HUES64 (cell line): ENCODE measurements around the gene SCD5.

Experiments
- H3K27ac ChIP-seq: 2 replicates; pipeline ENCODE4 v1.7.0; 2013; ENCODE audit warnings: low read depth, low read length, inconsistent platforms
- H3K27me3 ChIP-seq: 2 replicates; pipeline ENCODE4 v1.6.1; 2013; ENCODE audit warnings: mild to moderate bottlenecking, low read length; ENCODE audit not compliant: insufficient read depth
- H3K36me3 ChIP-seq: 2 replicates; pipeline ENCODE4 v1.6.1; 2013; ENCODE audit warnings: mild to moderate bottlenecking, low read length; ENCODE audit not compliant: insufficient read depth
- H3K4me1 ChIP-seq: 2 replicates; pipeline ENCODE4 v1.6.1; 2013; ENCODE audit warnings: mild to moderate bottlenecking, low read length, moderate library complexity; ENCODE audit not compliant: insufficient read depth
- H3K4me3 ChIP-seq: 2 replicates; pipeline ENCODE4 v1.5.1; 2013; ENCODE audit warnings: mild to moderate bottlenecking, low read length, moderate library complexity
- H3K9ac ChIP-seq: 2 replicates; pipeline ENCODE4 v1.6.1; 2013; ENCODE audit warnings: mild to moderate bottlenecking, low read depth, low read length
- H3K9me3 ChIP-seq: 2 replicates; pipeline ENCODE4 v1.6.1; 2013; ENCODE audit warnings: low read depth, low read length; ENCODE audit not compliant: insufficient read depth
- WGBS: fragments of 150-250, 120-280 bp; methylation state at CpG from one replicate; pipeline ENCODE4 v1.1.7; 2013; ENCODE audit warnings: missing lambda C conversion rate; 5-methylcytosine and 5-hydroxymethylcytosine counted together

SCD5 gene

DNA sequence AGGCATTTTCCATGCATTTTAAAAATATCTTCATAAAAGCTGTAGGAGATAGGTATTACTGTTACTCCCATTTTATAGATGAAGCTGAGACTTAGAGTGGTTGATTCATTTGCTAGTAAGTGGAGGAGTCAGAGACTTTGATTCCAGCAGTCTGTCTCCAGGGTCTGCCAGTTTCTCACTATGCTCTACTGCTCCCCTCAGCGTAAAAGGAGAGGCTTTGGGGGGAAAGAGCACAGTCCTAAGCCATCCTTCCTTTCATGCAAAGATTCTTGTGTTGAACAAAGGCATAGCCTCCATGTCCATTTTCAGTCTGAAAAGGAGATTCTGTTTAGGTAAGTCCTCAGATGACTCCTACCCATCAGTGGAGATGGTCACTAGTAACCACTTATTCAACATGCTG, 119.1 kb downstream of the SCD5 start:
- no peaks in the 10 kb centered on the region for H3K9me3 ChIP-seq
- WGBS: 83% methylated on average over 1 of the region's 1 CpG

DNA sequence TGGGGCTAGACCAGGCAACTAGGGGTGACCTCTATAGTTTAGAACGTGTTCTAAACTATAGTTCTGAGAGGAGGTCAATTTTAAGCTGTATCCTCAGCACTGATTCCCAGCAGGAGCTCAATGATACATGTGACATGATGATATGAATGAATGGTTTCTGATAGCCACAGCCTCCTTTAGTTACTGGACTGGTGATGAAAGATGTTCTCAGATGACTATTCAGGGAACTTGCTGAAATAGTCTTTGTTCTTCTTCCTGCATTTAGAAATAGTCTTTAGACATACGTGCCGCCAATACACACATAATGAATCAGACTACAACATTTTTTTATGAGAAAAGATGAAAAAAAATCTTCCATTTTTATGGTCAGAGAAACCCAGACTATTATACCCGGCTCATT, 120.5 kb downstream of the SCD5 start:
- WGBS: 92% methylated on average over 3 of the region's 4 CpGs
- Histone ChIP-seq H3K9me3 (no peaks in the 10 kb centered on the region), H3K27ac (no peak overlapping the region), H3K4me3 (no peak overlapping the region), H3K36me3 (no peaks in the 10 kb centered on the region), H3K4me1 (no peaks in the 10 kb centered on the region), H3K9ac (no peak overlapping the region), H3K27me3 (no peaks in the 10 kb centered on the region)

More for the DNA sequence above, 119.1 kb downstream of the SCD5 start:
- Histone ChIP-seq H3K27me3 (no peaks in the 10 kb centered on the region), H3K9ac (no peak overlapping the region), H3K4me1 (no peaks in the 10 kb centered on the region), H3K36me3 (no peaks in the 10 kb centered on the region), H3K27ac (no peak overlapping the region), H3K4me3 (no peak overlapping the region)

DNA sequence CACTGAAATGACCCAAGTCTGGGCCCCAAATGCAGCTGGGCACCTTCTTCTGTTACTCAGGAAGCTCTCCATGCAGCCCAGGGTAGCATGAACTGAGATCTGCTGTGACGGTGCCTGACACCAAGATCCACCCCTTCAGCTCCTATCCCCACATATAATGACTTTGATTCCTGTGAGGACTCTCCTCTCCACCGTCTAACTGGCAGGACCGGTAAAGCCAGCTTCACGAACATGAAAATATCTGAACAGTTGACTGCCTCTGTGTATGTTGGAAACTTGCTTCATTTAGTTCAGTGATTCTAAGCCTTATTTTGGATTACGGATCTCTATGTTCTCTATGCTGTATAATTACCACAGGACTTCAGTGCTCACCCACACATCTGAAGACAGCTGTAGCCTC, 121.3 kb downstream of the SCD5 start:
- Histone ChIP-seq H3K9ac (no peak overlapping the region), H3K27ac (no peak overlapping the region)
- 94% methylated on average over 5 of the region's 5 CpGs for WGBS

DNA sequence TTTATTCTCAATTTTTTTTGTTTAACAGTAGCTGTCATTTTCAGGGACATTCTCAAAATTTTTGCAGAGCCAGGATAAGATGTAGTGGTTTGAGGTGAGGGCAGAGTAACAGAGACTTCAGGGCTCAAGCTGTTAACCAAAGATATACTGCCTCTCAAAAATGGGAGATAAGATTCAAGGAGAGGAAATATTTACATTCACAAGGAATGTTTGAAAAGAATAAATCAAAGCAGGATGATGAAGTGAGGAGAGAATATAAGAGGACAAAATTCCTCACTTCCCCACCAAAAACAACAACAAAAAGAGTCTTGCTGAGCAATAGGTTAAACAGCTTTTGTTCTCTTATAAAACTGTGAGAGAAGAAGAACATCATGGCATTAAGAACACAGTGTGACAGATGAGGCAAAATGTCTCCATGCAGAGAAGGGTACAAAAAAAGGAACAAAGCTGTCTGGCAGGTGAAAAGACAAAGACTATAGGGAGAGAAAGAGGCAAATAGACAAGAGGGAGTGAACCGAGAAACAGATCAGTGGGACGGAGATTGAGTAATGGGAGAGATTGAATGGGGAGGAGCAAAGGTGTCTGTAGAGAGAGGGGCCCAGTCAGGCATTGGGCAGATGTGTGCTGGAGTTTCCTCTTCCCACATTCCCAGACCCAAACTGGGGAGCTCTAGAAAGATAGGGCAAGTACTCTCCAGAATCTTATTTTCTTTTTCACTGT, 130.7 kb downstream of the SCD5 start:
- Histone ChIP-seq H3K9me3 (no peaks in the 10 kb centered on the region), H3K9ac (no peak overlapping the region), H3K27me3 (no peaks in the 10 kb centered on the region), H3K4me3 (no peak overlapping the region), H3K36me3 (no peaks in the 10 kb centered on the region), H3K4me1 (peaks cover 16% of the 10 kb centered on the region; the same call in 1 of the 2 replicates), H3K27ac (no peak overlapping the region)
- WGBS: 42% methylated on average over 2 of the region's 2 CpGs

More for the DNA sequence above, 121.3 kb downstream of the SCD5 start:
- Histone ChIP-seq H3K36me3 (no peaks in the 10 kb centered on the region), H3K4me3 (no peak overlapping the region), H3K27me3 (no peaks in the 10 kb centered on the region), H3K9me3 (no peaks in the 10 kb centered on the region), H3K4me1 (no peaks in the 10 kb centered on the region)

DNA sequence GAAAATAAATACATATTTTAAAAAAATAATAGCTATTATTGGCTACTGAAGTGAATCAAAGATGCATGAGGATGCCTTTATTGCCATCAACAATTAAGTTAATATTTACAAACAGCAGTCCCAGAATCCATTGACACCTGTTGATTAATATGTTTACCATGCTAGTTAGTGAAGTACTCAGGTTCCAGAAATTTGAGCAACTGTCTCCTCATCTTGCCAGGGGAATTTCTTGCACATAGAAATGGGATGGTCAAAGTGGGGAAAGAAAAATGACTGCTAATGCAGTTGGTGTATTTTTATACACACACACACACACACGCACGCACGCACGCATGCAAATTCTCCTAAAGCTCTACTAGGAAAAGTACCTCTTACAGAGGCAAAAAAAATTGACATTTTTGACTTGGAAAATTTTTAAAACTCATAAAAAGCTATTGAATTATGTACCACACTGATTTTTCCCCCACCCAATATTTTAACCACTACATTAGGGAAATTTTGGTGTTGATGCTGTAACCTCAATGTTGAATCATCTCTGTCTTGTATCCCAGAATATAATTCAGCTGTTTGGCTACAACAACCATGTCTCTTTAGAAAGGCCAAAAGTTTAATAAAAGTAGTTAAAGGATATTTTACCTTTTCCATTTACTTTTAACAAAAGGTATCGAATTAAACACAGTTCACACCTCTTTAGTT, 131.5 kb downstream of the SCD5 start:
- Histone ChIP-seq H3K9ac (no peak overlapping the region), H3K4me1 (peaks cover 16% of the 10 kb centered on the region; the same call in 1 of the 2 replicates), H3K27ac (no peak overlapping the region), H3K27me3 (no peaks in the 10 kb centered on the region), H3K4me3 (no peak overlapping the region), H3K36me3 (no peaks in the 10 kb centered on the region), H3K9me3 (no peaks in the 10 kb centered on the region)
- 97% methylated on average over 5 of the region's 5 CpGs for WGBS

DNA sequence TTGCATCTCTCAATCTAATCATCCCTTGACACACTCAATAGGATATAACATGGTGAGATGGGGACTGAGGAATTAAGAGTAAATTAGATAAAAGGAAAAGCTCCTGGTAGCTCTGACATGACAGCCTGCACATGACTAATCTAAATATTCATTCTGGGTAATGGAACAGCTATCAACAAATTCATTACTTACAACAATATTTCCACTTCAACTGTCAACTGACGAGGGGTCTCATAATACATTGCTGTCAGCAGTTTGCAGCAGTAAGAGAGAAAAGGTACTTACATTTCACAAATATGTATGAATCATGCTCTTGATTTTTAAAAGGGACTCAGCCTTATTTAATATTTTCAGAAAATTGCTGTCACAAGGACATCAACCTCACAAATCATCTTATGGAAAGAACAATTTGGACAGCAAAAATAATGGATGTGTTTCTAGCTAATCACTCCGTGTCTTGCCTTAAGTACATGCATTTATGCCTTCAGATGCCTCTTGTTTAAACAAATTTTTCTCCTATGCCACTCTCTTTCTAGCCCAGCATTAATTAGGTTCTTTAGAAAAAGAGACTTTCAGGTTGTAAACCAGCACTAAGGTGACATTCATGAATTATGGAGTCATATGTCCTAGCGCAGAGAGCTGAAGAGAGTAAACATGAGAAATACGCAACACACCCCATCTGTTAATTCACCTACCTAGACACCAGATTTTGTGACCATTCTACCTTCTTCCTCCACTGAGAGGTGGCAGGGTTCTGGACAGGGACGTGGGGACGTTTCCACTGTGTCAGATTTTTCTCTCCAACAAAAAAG, 137.2 kb downstream of the SCD5 start:
- Histone ChIP-seq H3K9ac (no peak overlapping the region), H3K27ac (no peak overlapping the region), H3K4me1 (no peaks in the 10 kb centered on the region), H3K9me3 (no peaks in the 10 kb centered on the region), H3K27me3 (no peaks in the 10 kb centered on the region), H3K4me3 (no peak overlapping the region), H3K36me3 (no peaks in the 10 kb centered on the region)
- 92% methylated on average over 6 of the region's 6 CpGs for WGBS

DNA sequence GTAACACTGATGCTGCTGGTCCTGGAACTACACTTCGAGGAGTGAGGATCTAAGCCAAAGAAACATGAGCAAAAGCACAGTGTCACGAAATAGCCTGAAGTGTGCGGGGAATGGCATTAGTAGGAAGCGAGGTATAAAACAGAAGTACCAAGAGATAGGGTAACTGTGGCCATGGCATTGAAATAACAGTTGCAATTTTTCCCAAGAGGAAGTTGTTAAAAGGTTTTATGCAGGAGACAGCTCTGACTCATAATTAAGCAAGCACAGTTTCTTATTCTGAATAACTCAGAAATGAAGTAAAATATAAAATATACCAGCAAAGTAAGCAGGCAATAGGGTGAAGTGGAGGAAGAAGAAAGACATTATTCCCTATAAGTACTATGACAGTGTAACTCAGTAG, 146.5 kb downstream of the SCD5 start:
- Histone ChIP-seq H3K27me3 (no peaks in the 10 kb centered on the region), H3K4me3 (no peak overlapping the region), H3K9ac (no peak overlapping the region), H3K27ac (no peak overlapping the region), H3K9me3 (no peaks in the 10 kb centered on the region), H3K4me1 (no peaks in the 10 kb centered on the region), H3K36me3 (no peaks in the 10 kb centered on the region)
- WGBS: 74% methylated on average over 3 of the region's 4 CpGs

DNA sequence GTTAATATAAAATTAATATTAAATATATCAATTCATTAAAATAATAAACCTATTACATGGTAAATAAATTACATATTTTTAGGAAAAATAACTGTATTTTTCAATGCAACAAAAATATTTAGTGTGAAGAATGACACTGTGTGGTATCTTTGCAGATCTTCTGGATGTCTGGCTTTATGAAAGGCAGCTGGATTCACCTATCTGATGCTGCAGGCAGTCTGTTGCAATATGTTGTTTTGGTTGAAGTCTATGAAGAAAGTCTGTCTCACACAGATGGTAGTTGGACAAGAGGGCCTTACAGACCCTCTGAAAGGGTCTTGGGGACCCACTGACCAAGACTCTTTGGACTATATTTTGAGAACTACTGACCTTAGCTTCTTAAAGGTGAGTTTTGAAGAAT, 147.7 kb downstream of the SCD5 start:
- Histone ChIP-seq H3K4me1 (no peaks in the 10 kb centered on the region), H3K27me3 (no peaks in the 10 kb centered on the region), H3K27ac (no peak overlapping the region), H3K36me3 (no peaks in the 10 kb centered on the region), H3K4me3 (no peak overlapping the region), H3K9ac (no peak overlapping the region), H3K9me3 (no peaks in the 10 kb centered on the region)

DNA sequence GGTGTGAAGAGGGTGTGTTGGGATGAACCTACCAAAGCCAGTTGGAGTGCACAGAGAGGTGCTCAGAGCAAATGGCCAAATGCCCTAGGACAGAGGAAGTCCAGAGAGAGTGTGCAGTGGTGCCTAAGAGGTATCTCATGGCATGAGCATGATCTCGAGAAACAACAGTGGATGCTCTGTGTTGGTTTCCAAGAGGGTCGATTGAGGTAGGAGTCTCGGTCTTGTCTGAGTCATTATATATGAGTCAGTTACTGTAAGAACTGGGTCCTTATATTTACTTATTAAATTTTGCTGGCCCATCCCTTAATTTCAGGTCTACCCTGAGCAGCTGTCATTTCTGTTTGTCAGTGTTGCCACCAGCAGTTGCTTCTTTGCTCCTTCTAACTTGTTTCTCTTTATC, 150.2 kb downstream of the SCD5 start:
- Histone ChIP-seq H3K9me3 (no peaks in the 10 kb centered on the region), H3K4me1 (no peaks in the 10 kb centered on the region), H3K9ac (no peak overlapping the region), H3K27ac (no peak overlapping the region), H3K4me3 (no peak overlapping the region), H3K27me3 (no peaks in the 10 kb centered on the region), H3K36me3 (no peaks in the 10 kb centered on the region)
- WGBS: 65% methylated on average over 3 of the region's 3 CpGs

DNA sequence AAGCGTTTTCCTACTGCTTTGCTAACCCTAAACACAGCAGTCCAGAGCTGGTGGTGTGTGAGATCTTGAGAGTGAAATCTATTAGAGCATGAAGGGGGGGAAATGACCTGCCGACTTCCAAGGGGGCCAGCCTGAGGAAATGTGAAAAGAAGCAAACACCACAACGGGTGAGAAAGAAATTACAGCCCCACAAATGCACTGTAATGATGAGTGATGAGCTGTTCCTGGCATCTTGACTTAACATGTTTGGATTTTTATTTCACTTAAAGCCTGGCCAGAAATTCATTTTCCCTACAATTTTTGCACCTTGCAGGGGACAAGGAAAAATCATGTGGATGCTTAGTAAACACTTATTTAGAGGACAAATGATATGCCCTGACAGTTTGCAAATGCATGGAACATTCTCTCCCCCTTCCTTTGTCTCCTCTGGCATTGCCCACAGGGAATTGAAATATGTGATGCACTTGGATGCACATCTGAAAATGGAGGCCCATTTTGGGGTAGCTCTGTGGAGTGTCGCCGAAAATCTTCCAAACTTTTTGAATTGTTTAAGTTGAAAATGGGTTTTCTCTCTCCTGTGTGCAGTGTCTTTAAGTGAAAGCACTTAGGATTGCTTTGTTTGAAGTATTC, 152.5 kb downstream of the SCD5 start:
- Histone ChIP-seq H3K27me3 (no peaks in the 10 kb centered on the region), H3K4me1 (no peaks in the 10 kb centered on the region), H3K4me3 (no peak overlapping the region), H3K9me3 (no peaks in the 10 kb centered on the region), H3K9ac (no peak overlapping the region), H3K27ac (no peak overlapping the region), H3K36me3 (no peaks in the 10 kb centered on the region)
- WGBS: 79% methylated on average over 5 of the region's 5 CpGs

DNA sequence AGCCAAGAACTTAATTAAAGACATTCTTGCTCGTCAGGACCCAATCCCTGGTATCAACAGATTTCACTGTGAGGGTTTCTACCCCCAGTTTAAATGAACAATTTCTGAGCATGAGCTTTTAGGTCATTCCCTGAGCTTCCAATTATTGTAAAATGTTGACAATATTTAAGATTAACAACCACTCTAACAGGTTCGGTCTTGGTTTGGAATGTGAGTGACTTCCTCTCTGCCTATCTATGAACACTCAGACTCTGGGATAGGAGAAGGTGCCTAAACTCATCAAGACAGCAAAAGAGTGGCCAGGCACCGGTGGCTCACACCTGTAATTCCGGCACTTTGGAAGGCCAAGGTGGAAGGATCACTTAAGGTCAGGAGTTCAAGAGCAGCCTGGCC, 153.9 kb downstream of the SCD5 start:
- no peak overlapping the region for H3K9ac ChIP-seq
- no peaks in the 10 kb centered on the region for H3K4me1 ChIP-seq
- no peak overlapping the region for H3K27ac ChIP-seq
- H3K4me3 ChIP-seq: no peak overlapping the region
- no peaks in the 10 kb centered on the region for H3K9me3 ChIP-seq
- no peaks in the 10 kb centered on the region for H3K36me3 ChIP-seq
- H3K27me3 ChIP-seq: no peaks in the 10 kb centered on the region
- 67% methylated on average over 4 of the region's 4 CpGs for WGBS
